ENCODE measurements around the gene PRDM12. TPM values are rescaled to one million over a fixed set of nuclear protein-coding genes. Genes with fewer than 3 reads are reported as not detected.
A peak's percentile ranks its signal among the peaks of the same experiment; 100 is the strongest.

Gene PRDM12
- total RNA-seq: under 1 TPM in 1 of 2 donors, not detected in 1; 0.15 TPM

- no peak for ATAC-seq (replicated peaks)
- Mint-ChIP-seq H3K4me1 (peaks cover 11% of the 10 kb centered on the region), H3K27me3 (peaks cover 39% of the 10 kb centered on the region), H3K27ac (no peak within 1 kb of the TSS), H3K36me3 (ENCODE audit: low read depth) (peaks cover 5% of the 10 kb centered on the region), H3K9me3 (no peaks in the 10 kb centered on the region), H3K4me3 (peak within 1 kb of the TSS; percentile 55)
These were observed at the start of gene PRDM12 for GRCh38 chr9:130664251-130665028. TSS of gene PRDM12 (plus strand) at chr9:130664594. CDS start at chr9:130664654, 60 bp downstream.

DNA sequence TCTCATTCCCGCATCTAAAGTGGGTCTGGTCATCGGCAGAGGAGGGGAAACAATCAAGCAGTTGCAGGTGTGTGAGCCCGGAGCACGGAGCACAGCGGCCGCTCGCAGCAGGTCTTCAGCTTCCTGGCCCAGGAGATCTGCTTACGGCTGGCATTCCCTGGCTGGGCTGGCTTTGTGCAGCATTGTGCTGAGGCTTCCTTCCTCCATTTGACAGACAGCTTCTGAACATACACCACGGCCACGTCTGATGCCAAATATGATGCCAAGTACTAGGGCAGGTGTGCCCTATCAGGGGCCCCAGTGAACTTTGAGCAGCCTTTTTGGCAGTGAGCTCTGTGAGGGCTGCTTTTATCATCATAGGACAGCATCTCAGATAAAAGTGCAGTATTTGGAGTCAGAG is 47.9 kb upstream of the PRDM12 start:
- Mint-ChIP-seq H3K36me3 (ENCODE audit: low read depth) (peaks cover 100% of the 10 kb centered on the region), H3K4me1 (no peaks in the 10 kb centered on the region), H3K27me3 (no peaks in the 10 kb centered on the region), H3K4me3 (no peak overlapping the region), H3K27ac (no peak overlapping the region), H3K9me3 (no peaks in the 10 kb centered on the region)
- ATAC-seq (replicated peaks): no peak

- Mint-ChIP-seq H3K27ac (no peak overlapping the region), H3K36me3 (ENCODE audit: low read depth) (peaks cover 99% of the 10 kb centered on the region), H3K4me3 (no peak overlapping the region), H3K27me3 (no peaks in the 10 kb centered on the region), H3K9me3 (no peaks in the 10 kb centered on the region), H3K4me1 (no peaks in the 10 kb centered on the region)
- no peak for ATAC-seq (replicated peaks)
These were observed 40.9 kb upstream of the PRDM12 start for GRCh38 chr9:130623466-130623865.

DNA sequence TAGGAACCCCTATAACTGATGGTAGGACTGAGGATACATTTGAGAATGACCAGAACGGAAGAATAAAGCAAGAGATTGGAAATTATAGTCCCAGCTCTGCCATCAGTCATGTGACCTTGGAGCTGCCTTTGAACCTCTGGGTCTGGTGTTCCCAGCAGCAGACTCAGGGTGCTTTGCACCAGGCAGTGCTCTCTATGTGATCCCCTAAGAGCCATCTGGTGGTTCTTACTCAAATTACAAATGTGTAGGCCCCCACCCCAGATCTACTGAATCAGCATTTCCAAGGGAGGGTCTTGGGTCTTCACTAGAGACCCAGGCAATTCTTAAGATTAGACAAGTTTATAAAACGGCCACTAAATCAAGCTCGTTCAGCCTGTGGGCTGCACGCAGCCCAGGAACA is 40.2 kb upstream of the PRDM12 start:
- H3K9me3 Mint-ChIP-seq: no peaks in the 10 kb centered on the region
- H3K27ac Mint-ChIP-seq: no peak overlapping the region
- H3K36me3 Mint-ChIP-seq (ENCODE audit: low read depth): peaks cover 94% of the 10 kb centered on the region

GRCh38 chr9:130626249-130626996 is 38.0 kb upstream of the PRDM12 start:
- no peak for ATAC-seq (replicated peaks)
- no peak overlapping the region for H3K27ac Mint-ChIP-seq
- no peaks in the 10 kb centered on the region for H3K4me1 Mint-ChIP-seq
- peaks cover 93% of the 10 kb centered on the region for H3K36me3 Mint-ChIP-seq (ENCODE audit: low read depth)
- H3K9me3 Mint-ChIP-seq: no peaks in the 10 kb centered on the region
- H3K27me3 Mint-ChIP-seq: no peaks in the 10 kb centered on the region
- H3K4me3 Mint-ChIP-seq: no peak overlapping the region

More for the DNA sequence above, 40.2 kb upstream of the PRDM12 start:
- Mint-ChIP-seq H3K27me3 (no peaks in the 10 kb centered on the region), H3K4me1 (no peaks in the 10 kb centered on the region), H3K4me3 (no peak overlapping the region)
- no peak for ATAC-seq (replicated peaks)

GRCh38 chr9:130627051-130627450 is 37.3 kb upstream of the PRDM12 start:
- H3K36me3 Mint-ChIP-seq (ENCODE audit: low read depth): peaks cover 93% of the 10 kb centered on the region
- H3K4me1 Mint-ChIP-seq: no peaks in the 10 kb centered on the region
- ATAC-seq (replicated peaks): no peak
- no peak overlapping the region for H3K4me3 Mint-ChIP-seq
- H3K27me3 Mint-ChIP-seq: no peaks in the 10 kb centered on the region
- H3K27ac Mint-ChIP-seq: no peak overlapping the region
- H3K9me3 Mint-ChIP-seq: no peaks in the 10 kb centered on the region

GRCh38 chr9:130627896-130628792 is 36.2 kb upstream of the PRDM12 start:
- Mint-ChIP-seq H3K4me3 (no peak overlapping the region), H3K27ac (no peak overlapping the region), H3K9me3 (no peaks in the 10 kb centered on the region), H3K4me1 (no peaks in the 10 kb centered on the region), H3K27me3 (no peaks in the 10 kb centered on the region), H3K36me3 (ENCODE audit: low read depth) (peaks cover 93% of the 10 kb centered on the region)
- no peak for ATAC-seq (replicated peaks)

GRCh38 chr9:130629443-130630070 is 34.8 kb upstream of the PRDM12 start:
- no peak for ATAC-seq (replicated peaks)
- H3K4me3 Mint-ChIP-seq: no peak overlapping the region
- H3K27me3 Mint-ChIP-seq: no peaks in the 10 kb centered on the region
- peaks cover 85% of the 10 kb centered on the region for H3K36me3 Mint-ChIP-seq (ENCODE audit: low read depth)
- no peak overlapping the region for H3K27ac Mint-ChIP-seq
- no peaks in the 10 kb centered on the region for H3K4me1 Mint-ChIP-seq
- H3K9me3 Mint-ChIP-seq: no peaks in the 10 kb centered on the region

GRCh38 chr9:130630071-130630450 is 34.3 kb upstream of the PRDM12 start:
- peaks cover 84% of the 10 kb centered on the region for H3K36me3 Mint-ChIP-seq (ENCODE audit: low read depth)

DNA sequence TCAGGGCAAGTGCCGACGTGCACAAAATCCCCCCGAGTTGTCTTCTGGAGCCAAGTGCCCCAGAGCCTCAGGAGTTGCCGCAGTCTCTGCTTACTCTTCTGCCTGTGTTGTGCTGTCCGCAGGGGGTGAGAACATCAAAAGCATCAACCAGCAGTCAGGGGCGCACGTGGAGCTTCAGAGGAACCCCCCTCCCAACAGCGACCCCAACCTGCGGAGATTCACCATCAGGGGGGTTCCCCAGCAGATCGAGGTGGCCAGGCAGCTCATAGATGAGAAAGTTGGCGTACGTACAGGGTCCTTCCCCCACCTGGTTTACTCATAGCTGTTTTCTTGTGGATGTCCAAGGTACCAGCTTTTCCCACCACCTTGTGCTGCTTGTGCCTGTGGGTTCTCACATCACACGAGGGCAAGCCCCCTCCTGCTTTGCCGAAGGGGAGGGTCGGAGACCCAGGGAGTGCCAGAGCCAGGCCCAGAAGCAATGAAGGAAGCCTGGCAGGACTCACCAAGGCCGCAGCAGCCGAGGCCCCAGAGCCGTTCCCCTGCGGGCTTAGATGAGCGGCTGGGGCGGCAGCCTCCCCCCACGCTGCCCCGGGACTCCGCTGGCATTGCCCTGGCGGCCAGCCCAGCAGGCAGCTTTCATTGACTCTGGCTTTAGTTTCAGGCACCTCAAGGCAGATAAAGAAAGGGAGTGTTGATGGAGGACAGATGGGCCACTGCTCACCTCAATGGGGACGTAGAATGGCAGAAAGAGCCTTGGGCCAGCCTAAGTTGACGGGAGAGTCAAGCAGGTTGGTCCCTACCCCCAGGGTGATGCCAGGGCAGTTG is 33.7 kb upstream of the PRDM12 start:
- no peak for ATAC-seq (replicated peaks)
- H3K9me3 Mint-ChIP-seq: no peaks in the 10 kb centered on the region
- H3K27ac Mint-ChIP-seq: no peak overlapping the region
- H3K36me3 Mint-ChIP-seq (ENCODE audit: low read depth): peaks cover 81% of the 10 kb centered on the region
- H3K4me1 Mint-ChIP-seq: no peaks in the 10 kb centered on the region
- H3K4me3 Mint-ChIP-seq: no peak overlapping the region
- H3K27me3 Mint-ChIP-seq: no peaks in the 10 kb centered on the region

More at GRCh38 chr9:130630071-130630450, 34.3 kb upstream of the PRDM12 start:
- ATAC-seq (replicated peaks): no peak
- H3K27ac Mint-ChIP-seq: no peak overlapping the region
- no peaks in the 10 kb centered on the region for H3K27me3 Mint-ChIP-seq
- H3K4me3 Mint-ChIP-seq: no peak overlapping the region
- no peaks in the 10 kb centered on the region for H3K9me3 Mint-ChIP-seq
- H3K4me1 Mint-ChIP-seq: no peaks in the 10 kb centered on the region

DNA sequence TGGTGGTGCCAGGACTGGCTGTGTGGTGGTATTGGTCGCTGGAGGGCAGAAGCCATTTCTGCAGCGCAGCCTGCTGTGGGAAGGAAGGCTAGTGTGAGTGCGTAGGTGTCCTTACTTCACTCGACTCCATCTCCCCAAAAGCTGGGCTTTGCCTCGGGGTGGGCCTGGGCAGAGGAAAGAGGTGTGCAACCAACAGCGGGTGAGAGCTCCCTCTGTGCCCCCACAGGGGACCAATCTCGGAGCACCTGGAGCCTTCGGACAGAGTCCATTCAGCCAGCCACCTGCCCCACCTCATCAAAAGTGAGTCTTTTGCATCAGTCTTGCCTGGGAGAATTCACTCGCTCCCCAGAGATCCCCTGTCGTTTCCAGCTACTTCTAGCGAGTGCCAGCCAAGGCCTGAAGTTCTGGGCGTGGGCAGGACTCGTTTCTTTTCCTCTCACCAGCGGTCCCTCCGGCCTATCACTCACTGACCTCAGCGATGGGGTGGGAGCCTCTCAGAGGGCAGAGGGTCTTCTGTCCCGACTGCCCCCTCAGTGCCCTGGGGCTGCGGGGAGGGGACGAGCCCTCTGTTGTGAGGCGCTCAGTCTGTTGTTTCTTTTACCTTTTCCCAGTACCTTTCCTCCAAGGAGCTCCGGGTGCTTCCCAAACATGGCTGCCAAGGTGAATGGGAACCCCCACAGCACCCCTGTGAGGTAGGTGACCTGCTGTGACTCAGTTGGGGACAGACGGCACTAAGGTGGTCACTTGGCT is 32.9 kb upstream of the PRDM12 start:
- Mint-ChIP-seq H3K4me3 (no peak overlapping the region), H3K4me1 (no peaks in the 10 kb centered on the region), H3K36me3 (ENCODE audit: low read depth) (peaks cover 81% of the 10 kb centered on the region), H3K27me3 (no peaks in the 10 kb centered on the region), H3K9me3 (no peaks in the 10 kb centered on the region), H3K27ac (no peak overlapping the region)
- ATAC-seq (replicated peaks): no peak

- Mint-ChIP-seq H3K36me3 (ENCODE audit: low read depth) (peaks cover 81% of the 10 kb centered on the region), H3K4me1 (no peaks in the 10 kb centered on the region), H3K9me3 (no peaks in the 10 kb centered on the region), H3K27ac (no peak overlapping the region), H3K27me3 (no peaks in the 10 kb centered on the region), H3K4me3 (no peak overlapping the region)
- ATAC-seq (replicated peaks): no peak
These were observed 32.2 kb upstream of the PRDM12 start for GRCh38 chr9:130632081-130632710.

Measured in activated T-helper 17 cell treated with anti-CD3 and anti-CD28 coated beads, Interleukin-2, amount 50 U/mL, for 72 hours (primary cell).